Memory B cell (primary cell): ENCODE measurements around the gene FCMR.
A peak's percentile ranks its signal among the peaks of the same experiment; 100 is the strongest.
"Not testable (repeated sequence)": the region's sequence is repeated elsewhere in the genome, so short reads cannot be mapped to it uniquely, and the experiment has no call there.

Experiments
- ATAC-seq: fragments of 150-1000 bp; cut with Tn5 transposase; 2 replicates; pipeline ENCODE4 v1.10.0; 2021; ENCODE audit warnings: low read depth, mild to moderate bottlenecking, moderate library complexity
- DNase-seq, 2 donors: peaks; one replicate each; pipeline ENCODE4 v3.0.0; 2022; ENCODE audit warnings: low spot score in 2 of 2
- H3K27ac Mint-ChIP-seq: one replicate; pipeline ENCODE4 v1.8.0; 2022; ENCODE audit warnings: mild to moderate bottlenecking, moderate library complexity, mixed read lengths
- H3K27me3 Mint-ChIP-seq: one replicate; pipeline ENCODE4 v1.8.0; 2022; ENCODE audit warnings: mixed read lengths
- H3K36me3 Mint-ChIP-seq: one replicate; pipeline ENCODE4 v1.8.0; 2022; ENCODE audit warnings: mild to moderate bottlenecking, mixed read lengths
- H3K4me1 Mint-ChIP-seq: one replicate; pipeline ENCODE4 v1.8.0; 2022; ENCODE audit warnings: mixed read lengths
- H3K4me3 Mint-ChIP-seq: one replicate; pipeline ENCODE4 v1.8.0; 2022; ENCODE audit warnings: mild to moderate bottlenecking, moderate library complexity, mixed read lengths
- H3K9me3 Mint-ChIP-seq: one replicate; pipeline ENCODE4 v1.8.0; 2022; ENCODE audit warnings: mixed read lengths

FCMR gene

GRCh38 chr1:206923961-206924557, 2.3 kb upstream of the FCMR start:
- H3K36me3 Mint-ChIP-seq: peaks cover 16% of the 10 kb centered on the region
- H3K9me3 Mint-ChIP-seq, ATAC-seq, DNase-seq, H3K27ac Mint-ChIP-seq, H3K4me3 Mint-ChIP-seq, H3K27me3 Mint-ChIP-seq: not testable (repeated sequence)
- peaks cover 17% of the 10 kb centered on the region for H3K4me1 Mint-ChIP-seq

- peak; percentile 70 to 81 for DNase-seq
- H3K27me3 Mint-ChIP-seq: no peaks in the 10 kb centered on the region
Observed at GRCh38 chr1:206923009-206923960, 1.5 kb upstream of the FCMR start.

GRCh38 chr1:206922524-206922923, 783 bp upstream of the FCMR start:
- Mint-ChIP-seq H3K36me3 (peaks cover 27% of the 10 kb centered on the region), H3K27ac (no peak overlapping the region), H3K27me3 (no peaks in the 10 kb centered on the region), H3K4me3 (no peak overlapping the region), H3K9me3 (no peaks in the 10 kb centered on the region), H3K4me1 (peaks cover 19% of the 10 kb centered on the region)
- DNase-seq (no peak), ATAC-seq (no peak)

More at GRCh38 chr1:206923009-206923960, 1.5 kb upstream of the FCMR start:
- Mint-ChIP-seq H3K27ac (no peak overlapping the region), H3K4me1 (peaks cover 20% of the 10 kb centered on the region), H3K9me3 (no peaks in the 10 kb centered on the region), H3K36me3 (peaks cover 21% of the 10 kb centered on the region), H3K4me3 (no peak overlapping the region)
- ATAC-seq: peak; percentile 80

GRCh38 chr1:206918076-206918475, 3.7 kb downstream of the FCMR start:
- Mint-ChIP-seq H3K27me3 (no peaks in the 10 kb centered on the region), H3K4me1 (peaks cover 57% of the 10 kb centered on the region), H3K9me3 (no peaks in the 10 kb centered on the region), H3K27ac (no peak overlapping the region), H3K36me3 (peaks cover 63% of the 10 kb centered on the region), H3K4me3 (no peak overlapping the region)
- ATAC-seq: no peak
- no peak for DNase-seq

- Mint-ChIP-seq H3K27ac (no peak overlapping the region), H3K27me3 (no peaks in the 10 kb centered on the region), H3K4me1 (peaks cover 71% of the 10 kb centered on the region), H3K9me3 (no peaks in the 10 kb centered on the region), H3K4me3 (no peak overlapping the region), H3K36me3 (peaks cover 80% of the 10 kb centered on the region)
- ATAC-seq (no peak), DNase-seq (no peak)
Observed at GRCh38 chr1:206916000-206916709, 5.6 kb downstream of the FCMR start.

GRCh38 chr1:206915030-206915735, 6.6 kb downstream of the FCMR start:
- peaks cover 77% of the 10 kb centered on the region for H3K36me3 Mint-ChIP-seq
- H3K27ac Mint-ChIP-seq: no peak overlapping the region
- peaks cover 77% of the 10 kb centered on the region for H3K4me1 Mint-ChIP-seq
- ATAC-seq (no peak), DNase-seq (no peak)
- H3K27me3 Mint-ChIP-seq: no peaks in the 10 kb centered on the region
- no peaks in the 10 kb centered on the region for H3K9me3 Mint-ChIP-seq
- H3K4me3 Mint-ChIP-seq: no peak overlapping the region

- DNase-seq (no peak), ATAC-seq (no peak)
- no peaks in the 10 kb centered on the region for H3K9me3 Mint-ChIP-seq
- no peak overlapping the region for H3K4me3 Mint-ChIP-seq
- peaks cover 78% of the 10 kb centered on the region for H3K4me1 Mint-ChIP-seq
- peaks cover 69% of the 10 kb centered on the region for H3K36me3 Mint-ChIP-seq
- no peak overlapping the region for H3K27ac Mint-ChIP-seq
- no peaks in the 10 kb centered on the region for H3K27me3 Mint-ChIP-seq
Observed at GRCh38 chr1:206913766-206914537, 7.8 kb downstream of the FCMR start.

GRCh38 chr1:206912445-206913095, 9.2 kb downstream of the FCMR start:
- Mint-ChIP-seq H3K27ac (no peak overlapping the region), H3K36me3 (peaks cover 70% of the 10 kb centered on the region), H3K27me3 (no peaks in the 10 kb centered on the region), H3K9me3 (no peaks in the 10 kb centered on the region), H3K4me3 (no peak overlapping the region), H3K4me1 (peaks cover 79% of the 10 kb centered on the region)
- ATAC-seq (peak; percentile 66), DNase-seq (peak; percentile 60 to 70)

GRCh38 chr1:206911064-206911663, 10.6 kb downstream of the FCMR start:
- peak; percentile 58 for ATAC-seq
- peaks cover 61% of the 10 kb centered on the region for H3K36me3 Mint-ChIP-seq
- no peaks in the 10 kb centered on the region for H3K9me3 Mint-ChIP-seq
- H3K27me3 Mint-ChIP-seq: no peaks in the 10 kb centered on the region
- peaks cover 72% of the 10 kb centered on the region for H3K4me1 Mint-ChIP-seq
- H3K4me3 Mint-ChIP-seq: peak overlapping the region; percentile 69
- peak in 1 of 2 donors; percentile 59 for DNase-seq
- H3K27ac Mint-ChIP-seq: peak overlapping the region; percentile 81

GRCh38 chr1:206909883-206910318, 11.8 kb downstream of the FCMR start:
- no peaks in the 10 kb centered on the region for H3K9me3 Mint-ChIP-seq
- ATAC-seq (no peak), DNase-seq (no peak)
- H3K36me3 Mint-ChIP-seq: peaks cover 58% of the 10 kb centered on the region
- H3K27me3 Mint-ChIP-seq: no peaks in the 10 kb centered on the region
- H3K4me3 Mint-ChIP-seq: peak overlapping the region; percentile 54
- peaks cover 71% of the 10 kb centered on the region for H3K4me1 Mint-ChIP-seq
- peak overlapping the region; percentile 81 for H3K27ac Mint-ChIP-seq

- H3K27ac Mint-ChIP-seq: peak overlapping the region; percentile 81
- peak in 1 of 2 donors; percentile 37 for DNase-seq
- H3K9me3 Mint-ChIP-seq: no peaks in the 10 kb centered on the region
- peaks cover 59% of the 10 kb centered on the region for H3K36me3 Mint-ChIP-seq
- peak; percentile 18 for ATAC-seq
- peak overlapping the region; percentile 37 for H3K4me3 Mint-ChIP-seq
- no peaks in the 10 kb centered on the region for H3K27me3 Mint-ChIP-seq
- H3K4me1 Mint-ChIP-seq: peaks cover 70% of the 10 kb centered on the region
Observed at GRCh38 chr1:206909161-206909882, 12.4 kb downstream of the FCMR start.

GRCh38 chr1:206908038-206908437, 13.7 kb downstream of the FCMR start:
- Mint-ChIP-seq H3K36me3 (peaks cover 62% of the 10 kb centered on the region), H3K27ac (peak overlapping the region; percentile 25)
- no peak for DNase-seq

More at GRCh38 chr1:206908038-206908437, 13.7 kb downstream of the FCMR start:
- no peak for ATAC-seq
- no peaks in the 10 kb centered on the region for H3K9me3 Mint-ChIP-seq
- H3K4me3 Mint-ChIP-seq: peak overlapping the region; percentile 54
- H3K27me3 Mint-ChIP-seq: no peaks in the 10 kb centered on the region
- H3K4me1 Mint-ChIP-seq: peaks cover 63% of the 10 kb centered on the region
